GM23248 (cell line): ENCODE measurements around the gene RAI14. TPM values are rescaled to one million over a fixed set of nuclear protein-coding genes. Genes with fewer than 3 reads are reported as not detected.

Experiments used
- DNase-seq: peaks from one replicate; pipeline ENCODE4 v3.0.0-alpha.2; 2015
- H2AFZ ChIP-seq: fragments of 200-600 bp; sonication (generic); 2 replicates; pipeline ENCODE4 v1.6.1; 2016; ENCODE audit warnings: antibody characterized with exemption
- H3F3A ChIP-seq: fragments of 200-600 bp; sonication (generic); 2 replicates; pipeline ENCODE4 v1.6.1; 2016; ENCODE audit warnings: mild to moderate bottlenecking, antibody characterized with exemption, mixed run types; ENCODE audit not compliant: insufficient read depth
- H3K27ac ChIP-seq: fragments of 200-600 bp; sonication (generic); 2 replicates; pipeline ENCODE4 v1.5.1; 2016; ENCODE audit warnings: mild to moderate bottlenecking
- H3K27me3 ChIP-seq: fragments of 200-600 bp; sonication (generic); replicated peaks from 2 replicates; pipeline ENCODE4 v1.6.1; 2016; ENCODE audit warnings: mild to moderate bottlenecking; ENCODE audit not compliant: insufficient read depth
- H3K36me3 ChIP-seq: fragments of 200-600 bp; sonication (generic); 2 replicates; pipeline ENCODE4 v1.6.1; 2016; ENCODE audit warnings: low read depth, mild to moderate bottlenecking
- H3K4me1 ChIP-seq: fragments of 200-600 bp; sonication (generic); 2 replicates; pipeline ENCODE4 v1.6.1; 2016; ENCODE audit warnings: mild to moderate bottlenecking; ENCODE audit not compliant: insufficient read depth
- H3K4me2 ChIP-seq: fragments of 200-600 bp; sonication (generic); one replicate; pipeline ENCODE4 v1.6.1; 2016; ENCODE audit warnings: mild to moderate bottlenecking; ENCODE audit not compliant: unreplicated experiment
- H3K4me3 ChIP-seq: fragments of 200-600 bp; sonication (generic); 2 replicates; pipeline ENCODE4 v1.5.1; 2016; ENCODE audit warnings: mild to moderate bottlenecking
- H3K79me2 ChIP-seq: fragments of 200-600 bp; sonication (generic); 2 replicates; pipeline ENCODE4 v1.6.1; 2016; ENCODE audit warnings: mild to moderate bottlenecking; ENCODE audit not compliant: insufficient read depth
- H3K9ac ChIP-seq: fragments of 200-600 bp; sonication (generic); 2 replicates; pipeline ENCODE4 v1.6.1; 2016; ENCODE audit warnings: mild to moderate bottlenecking
- H3K9me2 ChIP-seq: fragments of 200-600 bp; sonication (generic); 2 replicates; pipeline ENCODE4 v1.6.1; 2016; ENCODE audit warnings: mixed run types, mild to moderate bottlenecking, moderate library complexity; ENCODE audit not compliant: insufficient read depth
- H3K9me3 ChIP-seq: fragments of 200-600 bp; sonication (generic); one replicate; pipeline ENCODE4 v1.6.1; 2017; ENCODE audit warnings: low read depth
- H4K20me1 ChIP-seq: fragments of 200-600 bp; sonication (generic); 2 replicates; pipeline ENCODE4 v1.6.0; 2016; ENCODE audit not compliant: insufficient read depth
- EZH2 ChIP-seq: fragments of 200-600 bp; sonication (generic); IDR thresholded peaks from 2 replicates; pipeline ENCODE4 v1.6.1; 2018; ENCODE audit warnings: antibody characterized with exemption, mild to moderate bottlenecking; ENCODE audit not compliant: insufficient read depth, poor library complexity, severe bottlenecking
- EZH2phosphoT487 ChIP-seq: fragments of 200-600 bp; sonication (generic); IDR thresholded peaks from 2 replicates; pipeline ENCODE4 v1.6.1; 2018; ENCODE audit warnings: antibody characterized with exemption, moderate library complexity, mild to moderate bottlenecking, low read depth; ENCODE audit not compliant: insufficient read depth
- WGBS, 2 experiments: methylation state at CpG; one replicate each; pipeline ENCODE4 v1.1.6; 2015 to 2017; ENCODE audit warnings: low lambda C conversion rate in 2 of 2, low coverage in 1 of 2; ENCODE audit errors: missing lambda C conversion rate in 2 of 2; 5-methylcytosine and 5-hydroxymethylcytosine counted together
- in situ Hi-C: fragments of 300-500 bp; cut with MboI; formaldehyde crosslinking; loops from 2 replicates; pipeline ENCODE4 v1.15.0; 2020
- polyA plus RNA-seq: library from polyadenylated mRNA; unstranded; fragments of >200 nt; fragmentation: Nextera tagmentation; extraction: Ambion mirVana; gene quantifications from 2 replicates; pipeline ENCODE4 v1.2.1, GENCODE V29; 2016
- total RNA-seq: library from RNA; depleted of rRNA; stranded (reverse); fragments of >200 nt; shearing (Covaris generic); gene quantifications from 2 replicates; pipeline ENCODE4 v1.2.3, GENCODE V29; 2014

The RAI14 gene
- total and polyA plus RNA-seq, 2 experiments from 2014 or later: 116 to 124 TPM

GRCh38 chr5:34802834-34803563 is 146.9 kb downstream of the RAI14 start:
- H3K9ac ChIP-seq: no peak overlapping the region
- no peaks in the 10 kb centered on the region for H3F3A ChIP-seq
- 88% methylated on average over 9 of the region's 9 CpGs for WGBS, 2 experiments
- TF ChIP-seq EZH2 (no peak), EZH2phosphoT487 (no peak)
- H4K20me1 ChIP-seq: no peaks in the 10 kb centered on the region
- H3K27ac ChIP-seq: no peak overlapping the region
- no peak overlapping the region for H3K4me3 ChIP-seq
- H3K79me2 ChIP-seq: peaks cover 76% of the 10 kb centered on the region
- no peaks in the 10 kb centered on the region for H3K27me3 ChIP-seq
- no peaks in the 10 kb centered on the region for H3K9me2 ChIP-seq
- DNase-seq: no peak
- no peak overlapping the region for H3K4me2 ChIP-seq
- H3K36me3 ChIP-seq: peaks cover 51% of the 10 kb centered on the region
- no peaks in the 10 kb centered on the region for H3K9me3 ChIP-seq
- H3K4me1 ChIP-seq: no peaks in the 10 kb centered on the region
- H2AFZ ChIP-seq: no peak overlapping the region
- in situ Hi-C loops: no loop called here

- H3K27me3 ChIP-seq: no peaks in the 10 kb centered on the region
- no peaks in the 10 kb centered on the region for H3K9me3 ChIP-seq
- peak; percentile 35 for DNase-seq
- no peak overlapping the region; the same call in 1 of the 2 replicates for H3K27ac ChIP-seq
- peaks cover 68% of the 10 kb centered on the region for H3K79me2 ChIP-seq
- H3F3A ChIP-seq: no peaks in the 10 kb centered on the region
- WGBS, 2 experiments: 37 to 39% methylated on average over 4 of the region's 4 CpGs
- no peak overlapping the region for H2AFZ ChIP-seq
- TF ChIP-seq EZH2 (no peak), EZH2phosphoT487 (no peak)
- no peaks in the 10 kb centered on the region for H3K4me1 ChIP-seq
- H3K4me3 ChIP-seq: no peak overlapping the region
- H3K9ac ChIP-seq: no peak overlapping the region
- no peak overlapping the region for H3K4me2 ChIP-seq
- no peaks in the 10 kb centered on the region for H4K20me1 ChIP-seq
- H3K36me3 ChIP-seq: peaks cover 40% of the 10 kb centered on the region
- no peaks in the 10 kb centered on the region for H3K9me2 ChIP-seq
- in situ Hi-C loops: no loop called here
Measured at GRCh38 chr5:34803974-34804732, 148.0 kb downstream of the RAI14 start.

- DNase-seq: no peak
- H3K27ac ChIP-seq: no peak overlapping the region
- H3K27me3 ChIP-seq: no peaks in the 10 kb centered on the region
- no peaks in the 10 kb centered on the region for H3K9me3 ChIP-seq
- 60 to 63% methylated on average over 5 of the region's 5 CpGs for WGBS, 2 experiments
- H3K4me2 ChIP-seq: no peak overlapping the region
- H3K9me2 ChIP-seq: no peaks in the 10 kb centered on the region
- no peak for TF ChIP-seq EZH2
- TF ChIP-seq EZH2phosphoT487: no peak
- no peak overlapping the region for H3K4me3 ChIP-seq
- peaks cover 67% of the 10 kb centered on the region for H3K79me2 ChIP-seq
- no peaks in the 10 kb centered on the region for H4K20me1 ChIP-seq
- 0 out of 2 replicates have a peak, but pooled peaks cover under 1% of the 10 kb centered on the region for H3F3A ChIP-seq
- in situ Hi-C loops: no loop called here
- no peak overlapping the region for H2AFZ ChIP-seq
- no peak overlapping the region for H3K9ac ChIP-seq
- peaks cover 38% of the 10 kb centered on the region for H3K36me3 ChIP-seq
- H3K4me1 ChIP-seq: no peaks in the 10 kb centered on the region
Measured at GRCh38 chr5:34804913-34805312, 148.8 kb downstream of the RAI14 start.

- no peak for DNase-seq
- no peak overlapping the region for H3K4me3 ChIP-seq
- peaks cover 14% of the 10 kb centered on the region; the same call in 1 of the 2 replicates for H3F3A ChIP-seq
- H3K9me2 ChIP-seq: no peaks in the 10 kb centered on the region
- H3K4me1 ChIP-seq: no peaks in the 10 kb centered on the region
- no peaks in the 10 kb centered on the region for H3K27me3 ChIP-seq
- TF ChIP-seq EZH2phosphoT487 (no peak), EZH2 (no peak)
- H3K9me3 ChIP-seq: no peaks in the 10 kb centered on the region
- H4K20me1 ChIP-seq: no peaks in the 10 kb centered on the region
- peaks cover 57% of the 10 kb centered on the region for H3K79me2 ChIP-seq
- H2AFZ ChIP-seq: no peak overlapping the region
- H3K36me3 ChIP-seq: peaks cover 33% of the 10 kb centered on the region
- H3K4me2 ChIP-seq: no peak overlapping the region
- H3K27ac ChIP-seq: no peak overlapping the region
- in situ Hi-C loops: no loop called here
- no peak overlapping the region for H3K9ac ChIP-seq
- 98 to 100% methylated on average over 3 to 6 of the region's 6 CpGs for WGBS, 2 experiments
Measured at GRCh38 chr5:34806532-34806931, 150.4 kb downstream of the RAI14 start.
